GM06990 (cell line): Measurements from ENCODE around the gene HLA-B.

Experiments
- DNase-seq: peaks from one replicate; pipeline ENCODE4 v3.0.0-alpha.2; 2011; ENCODE audit not compliant: insufficient read length; ENCODE audit errors: extremely low read depth
- H3K27me3 ChIP-seq: replicated peaks from 2 replicates; pipeline ENCODE4 v1.6.0; 2011; ENCODE audit warnings: low read length; ENCODE audit not compliant: control insufficient read depth, insufficient read depth
- H3K36me3 ChIP-seq: 2 replicates; pipeline ENCODE4 v1.5.1; 2011; ENCODE audit warnings: low read length; ENCODE audit not compliant: control insufficient read depth, insufficient read depth
- H3K4me3 ChIP-seq: replicated peaks from 2 replicates; pipeline ENCODE4 v1.5.1; 2011; ENCODE audit warnings: low read depth, mild to moderate bottlenecking, control low read depth, low read length
- CTCF ChIP-seq: IDR thresholded peaks from 2 replicates; pipeline ENCODE4 v1.5.1; 2011; ENCODE audit warnings: low read length, control low read depth, mild to moderate bottlenecking, inconsistent platforms; ENCODE audit not compliant: insufficient read depth, poor library complexity, severe bottlenecking

The HLA-B gene

GRCh38 chr6:31351033-31351380 is 6.0 kb downstream of the HLA-B start:
- peaks cover 28% of the 10 kb centered on the region for H3K36me3 ChIP-seq
- no peak overlapping the region for H3K4me3 ChIP-seq

GRCh38 chr6:31350196-31351032 is 6.6 kb downstream of the HLA-B start:
- peak; percentile 20 for DNase-seq
- H3K27me3 ChIP-seq: no peaks in the 10 kb centered on the region
- no peak overlapping the region for H3K4me3 ChIP-seq
- no peak for TF ChIP-seq CTCF
- H3K36me3 ChIP-seq: peaks cover 22% of the 10 kb centered on the region

More at GRCh38 chr6:31351033-31351380, 6.0 kb downstream of the HLA-B start:
- no peak for TF ChIP-seq CTCF
- H3K27me3 ChIP-seq: no peaks in the 10 kb centered on the region
- DNase-seq: peak; percentile 35

GRCh38 chr6:31349301-31349700 is 7.7 kb downstream of the HLA-B start:
- Histone ChIP-seq H3K4me3 (no peak overlapping the region), H3K27me3 (no peaks in the 10 kb centered on the region), H3K36me3 (peaks cover 11% of the 10 kb centered on the region)
- DNase-seq: no peak
- TF ChIP-seq CTCF: no peak

GRCh38 chr6:31345026-31345730 is 11.8 kb downstream of the HLA-B start:
- H3K36me3 ChIP-seq: no peaks in the 10 kb centered on the region
- no peak for DNase-seq
- TF ChIP-seq CTCF: peak; percentile 9
- no peaks in the 10 kb centered on the region for H3K27me3 ChIP-seq
- H3K4me3 ChIP-seq: no peak overlapping the region

GRCh38 chr6:31340228-31340627 is 16.8 kb downstream of the HLA-B start:
- no peaks in the 10 kb centered on the region for H3K36me3 ChIP-seq
- no peak for TF ChIP-seq CTCF
- no peaks in the 10 kb centered on the region for H3K27me3 ChIP-seq

More at GRCh38 chr6:31340228-31340627, 16.8 kb downstream of the HLA-B start:
- H3K4me3 ChIP-seq: no peak overlapping the region
- DNase-seq: no peak
